ENCODE results near the gene AQP12B.
"Not testable (repeated sequence)": the region's sequence is repeated elsewhere in the genome, so short reads cannot be mapped to it uniquely, and the experiment has no call there.

Gene AQP12B

GRCh38 chr2:240687741-240688552, 5.3 kb upstream of the AQP12B start:
- no peaks in the 10 kb centered on the region for H3K36me3 ChIP-seq (replicated peaks; ENCODE audit: low read depth, low read length)
- H4K20me1 ChIP-seq (ENCODE audit: insufficient read depth, low read length): no peaks in the 10 kb centered on the region
- no peaks in the 10 kb centered on the region for H3K9me3 ChIP-seq (ENCODE audit: insufficient read depth, low read length)
- no peak overlapping the region for H3K4me2 ChIP-seq (ENCODE audit: low read length)
- H2AFZ ChIP-seq (ENCODE audit: low read depth, low read length): no peak overlapping the region
- no peaks in the 10 kb centered on the region for H3K79me2 ChIP-seq (ENCODE audit: low read length)
- H3K9ac ChIP-seq (ENCODE audit: low read length): no peak overlapping the region
- no peak overlapping the region for H3K4me3 ChIP-seq (ENCODE audit: low read length)
- H3K27ac ChIP-seq (ENCODE audit: low read length): no peak overlapping the region
- H3K4me1 ChIP-seq (ENCODE audit: low read length): no peaks in the 10 kb centered on the region
- TF ChIP-seq EZH2phosphoT487 (IDR thresholded peaks at IDR 0.05; ENCODE audit: low read depth) (no peak), CTCF (IDR thresholded peaks at IDR 0.05; ENCODE audit: low read depth, low read length) (no peak)
- H3K27me3 ChIP-seq (ENCODE audit: low read depth, low read length): peaks cover 12% of the 10 kb centered on the region; the same call in 1 of the 2 replicates

GRCh38 chr2:240687045-240687740, 4.5 kb upstream of the AQP12B start:
- Histone ChIP-seq H3K36me3 (replicated peaks; ENCODE audit: low read depth, low read length) (no peaks in the 10 kb centered on the region), H3K4me1 (ENCODE audit: low read length) (no peaks in the 10 kb centered on the region), H3K4me2 (ENCODE audit: low read length) (no peak overlapping the region), H3K9ac (ENCODE audit: low read length) (no peak overlapping the region), H2AFZ (ENCODE audit: low read depth, low read length) (no peak overlapping the region), H4K20me1 (ENCODE audit: insufficient read depth, low read length) (no peaks in the 10 kb centered on the region), H3K27me3 (ENCODE audit: low read depth, low read length) (peaks cover 12% of the 10 kb centered on the region; the same call in 1 of the 2 replicates), H3K9me3 (ENCODE audit: insufficient read depth, low read length) (no peaks in the 10 kb centered on the region), H3K27ac (ENCODE audit: low read length) (no peak overlapping the region), H3K79me2 (ENCODE audit: low read length) (no peaks in the 10 kb centered on the region), H3K4me3 (ENCODE audit: low read length) (no peak overlapping the region)
- TF ChIP-seq CTCF (IDR thresholded peaks at IDR 0.05; ENCODE audit: low read depth, low read length): no peak
- TF ChIP-seq EZH2phosphoT487 (IDR thresholded peaks at IDR 0.05; ENCODE audit: low read depth): no peak

GRCh38 chr2:240686460-240686859, 3.8 kb upstream of the AQP12B start:
- no peak for TF ChIP-seq CTCF (IDR thresholded peaks at IDR 0.05; ENCODE audit: low read depth, low read length)
- TF ChIP-seq EZH2phosphoT487 (IDR thresholded peaks at IDR 0.05; ENCODE audit: low read depth): no peak
- peaks cover 12% of the 10 kb centered on the region; the same call in 1 of the 2 replicates for H3K27me3 ChIP-seq (ENCODE audit: low read depth, low read length)
- no peak overlapping the region for H3K4me3 ChIP-seq (ENCODE audit: low read length)

GRCh38 chr2:240685771-240686371, 3.2 kb upstream of the AQP12B start:
- Histone ChIP-seq H3K36me3 (replicated peaks; ENCODE audit: low read depth, low read length) (no peaks in the 10 kb centered on the region), H4K20me1 (ENCODE audit: insufficient read depth, low read length) (no peaks in the 10 kb centered on the region), H3K9ac (ENCODE audit: low read length) (no peak overlapping the region), H3K79me2 (ENCODE audit: low read length) (no peaks in the 10 kb centered on the region), H3K4me2 (ENCODE audit: low read length) (no peak overlapping the region), H3K27ac (ENCODE audit: low read length) (no peak overlapping the region), H3K4me3 (ENCODE audit: low read length) (no peak overlapping the region), H3K27me3 (ENCODE audit: low read depth, low read length) (peaks cover 12% of the 10 kb centered on the region; the same call in 1 of the 2 replicates), H3K9me3 (ENCODE audit: insufficient read depth, low read length) (no peaks in the 10 kb centered on the region), H2AFZ (ENCODE audit: low read depth, low read length) (no peak overlapping the region), H3K4me1 (ENCODE audit: low read length) (no peaks in the 10 kb centered on the region)
- TF ChIP-seq CTCF (IDR thresholded peaks at IDR 0.05; ENCODE audit: low read depth, low read length): no peak
- no peak for TF ChIP-seq EZH2phosphoT487 (IDR thresholded peaks at IDR 0.05; ENCODE audit: low read depth)

More at GRCh38 chr2:240686460-240686859, 3.8 kb upstream of the AQP12B start:
- H3K9ac ChIP-seq (ENCODE audit: low read length): no peak overlapping the region
- H2AFZ ChIP-seq (ENCODE audit: low read depth, low read length): no peak overlapping the region
- H3K4me1 ChIP-seq (ENCODE audit: low read length): no peaks in the 10 kb centered on the region
- no peaks in the 10 kb centered on the region for H3K9me3 ChIP-seq (ENCODE audit: insufficient read depth, low read length)
- no peaks in the 10 kb centered on the region for H3K79me2 ChIP-seq (ENCODE audit: low read length)
- no peak overlapping the region for H3K4me2 ChIP-seq (ENCODE audit: low read length)
- no peak overlapping the region for H3K27ac ChIP-seq (ENCODE audit: low read length)
- no peaks in the 10 kb centered on the region for H3K36me3 ChIP-seq (replicated peaks; ENCODE audit: low read depth, low read length)
- H4K20me1 ChIP-seq (ENCODE audit: insufficient read depth, low read length): no peaks in the 10 kb centered on the region

GRCh38 chr2:240683980-240684728, 1.5 kb upstream of the AQP12B start:
- not testable (repeated sequence) for H3K36me3 ChIP-seq (replicated peaks; ENCODE audit: low read depth, low read length); H3K9ac ChIP-seq (ENCODE audit: low read length); H3K79me2 ChIP-seq (ENCODE audit: low read length); H3K27ac ChIP-seq (ENCODE audit: low read length); H3K4me2 ChIP-seq (ENCODE audit: low read length); H2AFZ ChIP-seq (ENCODE audit: low read depth, low read length); H3K9me3 ChIP-seq (ENCODE audit: insufficient read depth, low read length); H4K20me1 ChIP-seq (ENCODE audit: insufficient read depth, low read length); H3K4me1 ChIP-seq (ENCODE audit: low read length); H3K4me3 ChIP-seq (ENCODE audit: low read length)
- H3K27me3 ChIP-seq (ENCODE audit: low read depth, low read length): peaks cover 12% of the 10 kb centered on the region; the same call in 1 of the 2 replicates

Measured in OCI-LY3 (cell line).